Immature natural killer cell (primary cell): ENCODE measurements around the gene FHIT. TPM values are rescaled to one million over a fixed set of nuclear protein-coding genes. Genes with fewer than 3 reads are reported as not detected.

Source experiments
- DNase-seq, 3 donors: peaks; one replicate each; pipeline ENCODE4 v3.0.0; 2022; ENCODE audit warnings: mixed read lengths in 1 of 3
- H3K27ac Mint-ChIP-seq, 6 donors: one replicate each; pipeline ENCODE4 v1.8.0; 2020; ENCODE audit warnings: mixed read lengths in 6 of 6, mild to moderate bottlenecking in 5 of 6, inconsistent platforms in 4 of 6, moderate library complexity in 3 of 6
- H3K27me3 Mint-ChIP-seq, 3 donors: one replicate each; pipeline ENCODE4 v1.8.0; 2020 to 2021; ENCODE audit warnings: low read depth in 3 of 3, mild to moderate bottlenecking in 3 of 3, mixed read lengths in 3 of 3, moderate library complexity in 3 of 3, inconsistent platforms in 1 of 3
- H3K36me3 Mint-ChIP-seq, 3 donors: one replicate each; pipeline ENCODE4 v1.8.0; 2020; ENCODE audit warnings: mixed read lengths in 3 of 3, inconsistent platforms in 2 of 3, mild to moderate bottlenecking in 2 of 3
- H3K4me1 Mint-ChIP-seq, 2 donors: one replicate each; pipeline ENCODE4 v1.8.0; 2020; ENCODE audit warnings: inconsistent platforms in 2 of 2, mild to moderate bottlenecking in 2 of 2, mixed read lengths in 2 of 2, moderate library complexity in 1 of 2
- H3K4me3 Mint-ChIP-seq, 5 donors: one replicate each; pipeline ENCODE4 v1.8.0; 2020; ENCODE audit warnings: mild to moderate bottlenecking in 5 of 5, mixed read lengths in 5 of 5, inconsistent platforms in 3 of 5, moderate library complexity in 3 of 5
- H3K9me3 Mint-ChIP-seq, 6 donors: one replicate each; pipeline ENCODE4 v1.8.0; 2020; ENCODE audit warnings: mild to moderate bottlenecking in 6 of 6, mixed read lengths in 6 of 6, inconsistent platforms in 4 of 6, moderate library complexity in 3 of 6
- polyA plus RNA-seq, 3 donors: library from polyadenylated mRNA; unstranded; fragments of 300-500 nt; fragmentation: Illumina TruSeq; gene quantifications; one replicate each; pipeline ENCODE4 v1.2.3, GENCODE V29; 2021

FHIT gene
- polyA plus RNA-seq, 3 donors from 2014 or later = 2.5 to 8.8 (median 3.9) TPM

- H3K4me1 Mint-ChIP-seq = no peaks in the 10 kb centered on the region
These were observed 293.7 kb downstream of the FHIT start for GRCh38 chr3:60957541-60957940.

GRCh38 chr3:60956729-60957128 is 294.5 kb downstream of the FHIT start:
- peaks cover 0 to 2% (median 0%) of the 10 kb centered on the region in 3 donors for H3K27me3 Mint-ChIP-seq
- H3K36me3 Mint-ChIP-seq = peaks cover 0 to 3% (median 0%) of the 10 kb centered on the region in 3 donors
- H3K27ac Mint-ChIP-seq = no peak overlapping the region
- H3K4me3 Mint-ChIP-seq = no peak overlapping the region
- peaks cover 12 to 51% (median 38%) of the 10 kb centered on the region in 6 donors for H3K9me3 Mint-ChIP-seq
- no peak for DNase-seq
- H3K4me1 Mint-ChIP-seq = no peaks in the 10 kb centered on the region

More at GRCh38 chr3:60957541-60957940, 293.7 kb downstream of the FHIT start:
- peaks cover 0 to 2% (median 0%) of the 10 kb centered on the region in 3 donors for H3K27me3 Mint-ChIP-seq
- H3K9me3 Mint-ChIP-seq = peaks cover 14 to 50% (median 42%) of the 10 kb centered on the region in 6 donors
- no peak overlapping the region for H3K27ac Mint-ChIP-seq
- peaks cover 0 to 3% (median 0%) of the 10 kb centered on the region in 3 donors for H3K36me3 Mint-ChIP-seq
- no peak for DNase-seq
- no peak overlapping the region for H3K4me3 Mint-ChIP-seq

GRCh38 chr3:60955034-60955433 is 296.2 kb downstream of the FHIT start:
- H3K4me3 Mint-ChIP-seq = no peak overlapping the region
- no peak for DNase-seq
- H3K27me3 Mint-ChIP-seq = no peaks in the 10 kb centered on the region
- peaks cover 0 to 3% (median 0%) of the 10 kb centered on the region in 3 donors for H3K36me3 Mint-ChIP-seq
- H3K27ac Mint-ChIP-seq = no peak overlapping the region
- no peaks in the 10 kb centered on the region for H3K4me1 Mint-ChIP-seq
- H3K9me3 Mint-ChIP-seq = peaks cover 11 to 51% (median 31%) of the 10 kb centered on the region in 6 donors

- Mint-ChIP-seq H3K36me3 (no peaks in the 10 kb centered on the region), H3K4me1 (no peaks in the 10 kb centered on the region), H3K27me3 (no peaks in the 10 kb centered on the region), H3K27ac (no peak overlapping the region), H3K9me3 (peaks cover 11 to 44% (median 27%) of the 10 kb centered on the region in 6 donors), H3K4me3 (no peak overlapping the region)
- DNase-seq = no peak
These were observed 297.2 kb downstream of the FHIT start for GRCh38 chr3:60954048-60954447.

GRCh38 chr3:60953351-60953750 is 297.9 kb downstream of the FHIT start:
- peaks cover 11 to 44% (median 27%) of the 10 kb centered on the region in 6 donors for H3K9me3 Mint-ChIP-seq
- H3K36me3 Mint-ChIP-seq = no peaks in the 10 kb centered on the region
- H3K4me3 Mint-ChIP-seq = no peak overlapping the region
- no peak overlapping the region for H3K27ac Mint-ChIP-seq
- H3K27me3 Mint-ChIP-seq = no peaks in the 10 kb centered on the region
- H3K4me1 Mint-ChIP-seq = no peaks in the 10 kb centered on the region
- DNase-seq = no peak

GRCh38 chr3:60952055-60952454 is 299.2 kb downstream of the FHIT start:
- Mint-ChIP-seq H3K9me3 (peaks cover 8 to 34% (median 25%) of the 10 kb centered on the region in 6 donors), H3K27me3 (no peaks in the 10 kb centered on the region), H3K27ac (no peak overlapping the region), H3K4me3 (no peak overlapping the region), H3K36me3 (no peaks in the 10 kb centered on the region), H3K4me1 (no peaks in the 10 kb centered on the region)
- no peak for DNase-seq

- Mint-ChIP-seq H3K9me3 (peaks cover 0 to 17% (median 6%) of the 10 kb centered on the region in 6 donors), H3K4me3 (no peak overlapping the region), H3K27me3 (no peaks in the 10 kb centered on the region), H3K27ac (no peak overlapping the region), H3K4me1 (no peaks in the 10 kb centered on the region), H3K36me3 (no peaks in the 10 kb centered on the region)
- no peak for DNase-seq
These were observed 302.1 kb downstream of the FHIT start for GRCh38 chr3:60949146-60949545.

- no peaks in the 10 kb centered on the region for H3K36me3 Mint-ChIP-seq
- no peaks in the 10 kb centered on the region for H3K4me1 Mint-ChIP-seq
- no peak overlapping the region for H3K27ac Mint-ChIP-seq
- no peak overlapping the region for H3K4me3 Mint-ChIP-seq
- H3K27me3 Mint-ChIP-seq = no peaks in the 10 kb centered on the region
- H3K9me3 Mint-ChIP-seq = peaks cover 0 to 11% (median 5%) of the 10 kb centered on the region in 6 donors
- DNase-seq = no peak
These were observed 302.8 kb downstream of the FHIT start for GRCh38 chr3:60948488-60948887.

- H3K4me3 Mint-ChIP-seq = no peak overlapping the region
- H3K36me3 Mint-ChIP-seq = no peaks in the 10 kb centered on the region
- H3K4me1 Mint-ChIP-seq = no peaks in the 10 kb centered on the region
- no peak overlapping the region for H3K27ac Mint-ChIP-seq
- peaks cover 0 to 2% (median 2%) of the 10 kb centered on the region in 3 donors for H3K27me3 Mint-ChIP-seq
- H3K9me3 Mint-ChIP-seq = peaks cover 0 to 18% (median 8%) of the 10 kb centered on the region in 6 donors
- DNase-seq = no peak
These were observed 315.5 kb downstream of the FHIT start for GRCh38 chr3:60935709-60936108.

GRCh38 chr3:60933824-60934223 is 317.4 kb downstream of the FHIT start:
- Mint-ChIP-seq H3K4me1 (no peaks in the 10 kb centered on the region), H3K9me3 (peaks cover 0 to 18% (median 10%) of the 10 kb centered on the region in 6 donors), H3K27ac (no peak overlapping the region), H3K4me3 (no peak overlapping the region), H3K27me3 (peaks cover 0 to 2% (median 2%) of the 10 kb centered on the region in 3 donors), H3K36me3 (no peaks in the 10 kb centered on the region)
- no peak for DNase-seq

- H3K27ac Mint-ChIP-seq = no peak overlapping the region
- peaks cover 0 to 2% (median 2%) of the 10 kb centered on the region in 3 donors for H3K27me3 Mint-ChIP-seq
- no peak for DNase-seq
- no peak overlapping the region for H3K4me3 Mint-ChIP-seq
- H3K9me3 Mint-ChIP-seq = peaks cover 0 to 18% (median 12%) of the 10 kb centered on the region in 6 donors
- no peaks in the 10 kb centered on the region for H3K4me1 Mint-ChIP-seq
- H3K36me3 Mint-ChIP-seq = no peaks in the 10 kb centered on the region
These were observed 318.6 kb downstream of the FHIT start for GRCh38 chr3:60932643-60933042.

- no peak overlapping the region for H3K27ac Mint-ChIP-seq
- H3K36me3 Mint-ChIP-seq = no peaks in the 10 kb centered on the region
- no peaks in the 10 kb centered on the region for H3K4me1 Mint-ChIP-seq
- peaks cover 0 to 2% (median 0%) of the 10 kb centered on the region in 3 donors for H3K27me3 Mint-ChIP-seq
- peaks cover 0 to 18% (median 12%) of the 10 kb centered on the region in 6 donors for H3K9me3 Mint-ChIP-seq
- DNase-seq = no peak
- no peak overlapping the region for H3K4me3 Mint-ChIP-seq
These were observed 319.1 kb downstream of the FHIT start for GRCh38 chr3:60932170-60932569.

- H3K4me1 Mint-ChIP-seq = no peaks in the 10 kb centered on the region
- H3K4me3 Mint-ChIP-seq = no peak overlapping the region
- H3K9me3 Mint-ChIP-seq = peaks cover 4 to 23% (median 13%) of the 10 kb centered on the region in 6 donors
These were observed 319.8 kb downstream of the FHIT start for GRCh38 chr3:60931452-60931851.

GRCh38 chr3:60920519-60920918 is 330.7 kb downstream of the FHIT start:
- DNase-seq = no peak
- H3K4me1 Mint-ChIP-seq = no peaks in the 10 kb centered on the region
- H3K36me3 Mint-ChIP-seq = no peaks in the 10 kb centered on the region
- H3K4me3 Mint-ChIP-seq = no peak overlapping the region
- H3K9me3 Mint-ChIP-seq = peaks cover 0 to 17% (median 3%) of the 10 kb centered on the region in 6 donors
- H3K27me3 Mint-ChIP-seq = no peaks in the 10 kb centered on the region
- no peak overlapping the region for H3K27ac Mint-ChIP-seq

More at GRCh38 chr3:60931452-60931851, 319.8 kb downstream of the FHIT start:
- Mint-ChIP-seq H3K27me3 (peaks cover under 1 to 2% (median under 1%) of the 10 kb centered on the region in 3 donors), H3K36me3 (peaks cover 0 to 2% (median 0%) of the 10 kb centered on the region in 3 donors), H3K27ac (no peak overlapping the region)
- DNase-seq = no peak

- Mint-ChIP-seq H3K4me3 (no peak overlapping the region), H3K36me3 (no peaks in the 10 kb centered on the region), H3K27me3 (no peaks in the 10 kb centered on the region), H3K9me3 (peaks cover 0 to 17% (median 3%) of the 10 kb centered on the region in 6 donors), H3K4me1 (no peaks in the 10 kb centered on the region), H3K27ac (no peak overlapping the region)
- DNase-seq = no peak
These were observed 332.0 kb downstream of the FHIT start for GRCh38 chr3:60919296-60919695.
